ENCODE data around the gene ABTB2. TPM values are rescaled to one million over a fixed set of nuclear protein-coding genes. Genes with fewer than 3 reads are reported as not detected.

The ABTB2 gene
- total RNA-seq, 6 experiments from 2014 or later: 6.0 to 14.9 (median 10.0) TPM

DNA sequence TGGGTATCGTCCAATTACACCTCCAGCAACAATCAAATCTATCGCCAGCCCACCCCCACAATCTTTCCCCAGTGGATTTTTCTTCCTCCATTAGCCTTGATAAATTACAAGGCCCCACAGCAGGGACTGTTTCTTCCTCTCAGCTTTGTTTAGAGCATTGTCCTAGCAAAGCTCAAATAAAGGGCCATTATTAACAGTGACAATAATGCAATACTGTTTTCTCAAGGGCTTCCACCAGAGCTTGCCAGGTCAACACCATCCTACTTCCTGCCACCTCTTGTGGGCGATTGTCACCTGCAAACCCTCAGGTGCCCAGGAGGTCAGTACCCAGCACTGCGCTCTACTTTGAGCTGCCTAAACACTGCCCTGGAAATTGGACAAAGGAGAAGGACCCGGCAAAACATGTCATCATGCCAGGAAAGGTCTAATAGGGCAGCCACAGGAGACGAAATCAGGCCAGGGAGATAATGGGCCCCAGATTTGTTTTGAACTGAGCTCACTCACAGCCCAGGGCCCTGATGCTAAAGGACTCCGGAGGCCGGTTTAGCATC lies 95.2 kb downstream of the ABTB2 start:
- no peaks in the 10 kb centered on the region for H3K36me3 ChIP-seq
- ATAC-seq (peak; percentile 48 to 76 (median 62)), DNase-seq (peak; percentile 29 to 67 (median 65))
- no peaks in the 10 kb centered on the region for H3K27me3 ChIP-seq
- peak overlapping the region in 2 of 3 donors; percentile 54 to 67 for H3K27ac ChIP-seq
- H3K4me1 ChIP-seq: peaks cover 0 to 23% (median 9%) of the 10 kb centered on the region in 4 donors
- WGBS (ENCODE audit: insufficient coverage, low coverage, low lambda C conversion rate, missing lambda C conversion rate): 68% methylated on average over 7 of the region's 8 CpGs
- intact Hi-C loops (cut with DNase I): no loop called here
- no peak for TF ChIP-seq POLR2A (IDR thresholded peaks at IDR 0.05)
- TF ChIP-seq, protein P1, sequence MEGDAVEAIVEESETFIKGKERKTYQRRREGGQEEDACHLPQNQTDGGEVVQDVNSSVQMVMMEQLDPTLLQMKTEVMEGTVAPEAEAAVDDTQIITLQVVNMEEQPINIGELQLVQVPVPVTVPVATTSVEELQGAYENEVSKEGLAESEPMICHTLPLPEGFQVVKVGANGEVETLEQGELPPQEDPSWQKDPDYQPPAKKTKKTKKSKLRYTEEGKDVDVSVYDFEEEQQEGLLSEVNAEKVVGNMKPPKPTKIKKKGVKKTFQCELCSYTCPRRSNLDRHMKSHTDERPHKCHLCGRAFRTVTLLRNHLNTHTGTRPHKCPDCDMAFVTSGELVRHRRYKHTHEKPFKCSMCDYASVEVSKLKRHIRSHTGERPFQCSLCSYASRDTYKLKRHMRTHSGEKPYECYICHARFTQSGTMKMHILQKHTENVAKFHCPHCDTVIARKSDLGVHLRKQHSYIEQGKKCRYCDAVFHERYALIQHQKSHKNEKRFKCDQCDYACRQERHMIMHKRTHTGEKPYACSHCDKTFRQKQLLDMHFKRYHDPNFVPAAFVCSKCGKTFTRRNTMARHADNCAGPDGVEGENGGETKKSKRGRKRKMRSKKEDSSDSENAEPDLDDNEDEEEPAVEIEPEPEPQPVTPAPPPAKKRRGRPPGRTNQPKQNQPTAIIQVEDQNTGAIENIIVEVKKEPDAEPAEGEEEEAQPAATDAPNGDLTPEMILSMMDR (IDR thresholded peaks at IDR 0.05): no peak
- no peaks in the 10 kb centered on the region for H3K9me3 ChIP-seq
- no peak overlapping the region for H3K4me3 ChIP-seq

DNA sequence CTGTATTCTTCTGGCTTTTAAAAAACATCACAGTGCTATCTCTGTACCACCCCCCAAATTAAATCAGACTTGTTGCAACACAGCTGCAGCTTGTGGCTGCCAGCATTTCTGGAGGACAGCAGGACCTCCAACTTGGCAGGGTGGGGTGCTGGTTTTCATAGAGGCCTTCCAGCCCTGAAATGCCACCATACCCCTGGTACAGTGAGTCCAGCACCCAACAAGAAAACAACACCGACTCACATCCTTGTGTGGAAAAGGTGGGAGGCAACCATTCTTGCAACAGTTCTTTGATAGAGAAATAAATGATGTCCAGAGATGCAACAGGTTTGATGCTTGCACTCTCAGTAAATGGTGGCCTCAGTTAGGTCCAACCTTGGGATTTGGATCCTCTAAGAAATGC lies 96.0 kb downstream of the ABTB2 start:
- no peaks in the 10 kb centered on the region for H3K9me3 ChIP-seq
- no peak overlapping the region for H3K27ac ChIP-seq
- H3K4me1 ChIP-seq: peaks cover 0 to 18% (median 8%) of the 10 kb centered on the region in 4 donors
- H3K27me3 ChIP-seq: no peaks in the 10 kb centered on the region
- no peak for DNase-seq
- intact Hi-C loops (cut with DNase I): no loop called here
- no peaks in the 10 kb centered on the region for H3K36me3 ChIP-seq
- no peak for TF ChIP-seq POLR2A (IDR thresholded peaks at IDR 0.05)
- TF ChIP-seq, protein P1 (IDR thresholded peaks at IDR 0.05): no peak
- WGBS (ENCODE audit: insufficient coverage, low coverage, low lambda C conversion rate, missing lambda C conversion rate): 100% methylated on average over 1 of the region's 1 CpG
- no peak overlapping the region for H3K4me3 ChIP-seq
- no peak for ATAC-seq

DNA sequence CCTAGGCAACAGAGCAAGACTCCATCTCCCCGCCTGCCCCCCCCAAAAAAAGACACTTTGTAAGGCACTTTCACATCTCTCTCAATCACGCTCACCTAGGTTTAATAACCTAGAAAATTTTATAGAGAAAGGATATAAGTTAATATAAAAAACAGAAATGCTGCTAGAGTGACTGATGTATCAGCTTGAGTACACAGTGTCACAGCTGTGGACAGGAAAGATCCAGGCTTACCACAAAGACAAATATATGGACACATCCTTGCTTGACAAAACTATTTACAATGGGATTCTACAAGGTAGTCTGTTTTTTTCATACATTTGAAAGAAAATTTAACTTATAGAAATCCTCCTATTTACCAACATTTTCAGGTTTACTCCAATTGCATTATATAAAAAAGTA lies 96.7 kb downstream of the ABTB2 start:
- DNase-seq: no peak
- ATAC-seq: no peak
- Histone ChIP-seq H3K9me3 (no peaks in the 10 kb centered on the region), H3K4me3 (no peak overlapping the region), H3K27ac (no peak overlapping the region), H3K4me1 (peaks cover 0 to 18% (median 8%) of the 10 kb centered on the region in 4 donors), H3K36me3 (no peaks in the 10 kb centered on the region), H3K27me3 (no peaks in the 10 kb centered on the region)
- WGBS (ENCODE audit: insufficient coverage, low coverage, low lambda C conversion rate, missing lambda C conversion rate): 68% methylated on average over 2 of the region's 2 CpGs
- TF ChIP-seq, protein P1 (IDR thresholded peaks at IDR 0.05): no peak
- TF ChIP-seq POLR2A (IDR thresholded peaks at IDR 0.05): no peak
- intact Hi-C loops (cut with DNase I): no loop called here

DNA sequence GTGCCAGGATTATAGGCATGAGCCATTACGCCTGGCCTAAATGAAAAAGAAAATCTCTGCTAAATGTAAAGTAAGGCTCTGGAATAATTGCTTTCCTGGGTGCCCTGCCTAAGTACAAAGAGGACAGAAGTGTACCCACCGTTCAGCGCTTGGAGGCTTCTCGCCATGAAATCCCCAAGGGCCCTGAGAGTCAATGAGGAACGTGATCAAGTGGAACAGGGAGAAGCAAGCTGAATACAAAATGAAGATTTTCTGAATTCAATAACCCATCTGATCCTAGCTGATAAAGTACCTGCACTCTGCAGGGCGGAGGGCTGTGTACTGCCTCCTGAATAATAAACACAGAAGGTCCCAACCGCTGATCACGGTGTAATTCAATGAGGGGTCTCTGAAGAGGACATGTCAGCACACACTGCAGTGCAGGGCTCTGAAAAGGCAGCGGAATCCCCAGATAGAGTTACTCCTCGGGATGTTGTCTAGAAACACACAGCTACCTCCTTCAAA lies 97.7 kb downstream of the ABTB2 start:
- Histone ChIP-seq H3K4me3 (no peak overlapping the region), H3K27me3 (no peaks in the 10 kb centered on the region), H3K36me3 (no peaks in the 10 kb centered on the region), H3K4me1 (peaks cover 0 to 18% (median 8%) of the 10 kb centered on the region in 4 donors), H3K27ac (no peak overlapping the region), H3K9me3 (no peaks in the 10 kb centered on the region)
- intact Hi-C loops (cut with DNase I): no loop called here
- ATAC-seq: no peak
- WGBS (ENCODE audit: insufficient coverage, low coverage, low lambda C conversion rate, missing lambda C conversion rate): 98% methylated on average over 10 of the region's 10 CpGs
- TF ChIP-seq POLR2A (IDR thresholded peaks at IDR 0.05): no peak
- TF ChIP-seq, protein P1 (IDR thresholded peaks at IDR 0.05): no peak
- no peak for DNase-seq

All from right lobe of liver (tissue), 6 donors.